IMR-90 (cell line): ENCODE data around the gene GMCL1. TPM values are rescaled to one million over a fixed set of nuclear protein-coding genes. Genes with fewer than 3 reads are reported as not detected.

Experiments used
- CEBPB ChIP-seq: IDR thresholded peaks from 2 replicates; pipeline ENCODE4 v1.6.1; 2012; ENCODE audit warnings: low read depth, low read length, improper control_type of control experiment
- CHD1 ChIP-seq: IDR thresholded peaks from 2 replicates; pipeline ENCODE4 v1.6.1; 2012; ENCODE audit warnings: low read depth, low read length, improper control_type of control experiment
- CTCF ChIP-seq: conservative IDR thresholded peaks from 2 replicates; pipeline ENCODE4 v1.5.1; 2012; ENCODE audit warnings: mild to moderate bottlenecking, low read depth, low read length, improper control_type of control experiment
- MAFK ChIP-seq: IDR thresholded peaks from 2 replicates; pipeline ENCODE4 v1.6.1; 2012; ENCODE audit warnings: low read depth, low read length, improper control_type of control experiment
- POLR2A ChIP-seq: IDR thresholded peaks from 2 replicates; pipeline ENCODE4 v1.6.1; 2012; ENCODE audit warnings: mild to moderate bottlenecking, low read depth, low read length
- polyA plus RNA-seq, 3 experiments: library from polyadenylated mRNA; depleted of rRNA; stranded (reverse); fragments of >200 nt; gene quantifications; 2 replicates each; pipeline ENCODE4 v1.2.3, GENCODE V29; 2012; ENCODE audit warnings: low replicate concordance in 1 of 3
- total RNA-seq: library from RNA; depleted of rRNA; stranded (reverse); fragments of >200 nt; gene quantifications from 2 replicates; pipeline ENCODE4 v1.2.3, GENCODE V29; 2012

The GMCL1 gene
- total and polyA plus RNA-seq, 2 of the 4 experiments (the other 2 are of a cell fraction) = 2.8 to 3.4 TPM

GRCh38 chr2:69916106-69916505 is 86.6 kb downstream of the GMCL1 start (continued):
- no peak for TF ChIP-seq CHD1
- TF ChIP-seq MAFK = no peak
- no peak for TF ChIP-seq POLR2A
- no peak for TF ChIP-seq CEBPB
- no peak for TF ChIP-seq CTCF
